Mammary epithelial cell (primary cell): ENCODE data around the gene PACSIN2.

Experiments
- CTCF ChIP-seq, 2 donors: IDR thresholded peaks in 1 of 2; conservative IDR thresholded peaks in 1 of 2; 2 replicates each; pipeline ENCODE4 v1.5.1; 2011 to 2012; ENCODE audit warnings: inconsistent platforms in 2 of 2, low read length in 2 of 2, mild to moderate bottlenecking in 2 of 2, control low read depth in 1 of 2, low read depth in 1 of 2; ENCODE audit not compliant: insufficient read depth in 1 of 2; ENCODE audit errors: extremely low read depth in 1 of 2
- EZH2 ChIP-seq: IDR thresholded peaks from 2 replicates; pipeline ENCODE4 v1.6.1; 2012; ENCODE audit warnings: low read length, inconsistent platforms, borderline replicate concordance

- TF ChIP-seq CTCF (conservative IDR thresholded peaks at IDR 0.05 in 1 of 2, IDR thresholded peaks at IDR 0.05 in 1 of 2; ENCODE audit: extremely low read depth in 1 of 2, insufficient read depth in 1 of 2, low read depth in 1 of 2, low read length in 2 of 2) (no peak), EZH2 (no peak)
Measured at GRCh38 chr22:43035250-43035649, 20.3 kb upstream of the PACSIN2 start.
